WI38 (cell line): ENCODE results near the gene IL1RN.

Experiments
- H3K4me3 ChIP-seq: 2 replicates; pipeline ENCODE4 v1.5.1; 2011; ENCODE audit warnings: low read depth, mild to moderate bottlenecking, control low read depth, low read length
- CTCF ChIP-seq: IDR thresholded peaks from 2 replicates; pipeline ENCODE4 v1.5.1; 2012; ENCODE audit warnings: low read depth, mild to moderate bottlenecking, control low read depth, low read length

The IL1RN gene

GRCh38 chr2:113105047-113105785 lies 22.2 kb upstream of the IL1RN start:
- no peak for TF ChIP-seq CTCF
- no peak overlapping the region for H3K4me3 ChIP-seq

- TF ChIP-seq CTCF, result no peak
- no peak overlapping the region for H3K4me3 ChIP-seq
Observed at GRCh38 chr2:113111121-113111520, 16.3 kb upstream of the IL1RN start.

- no peak overlapping the region for H3K4me3 ChIP-seq
- TF ChIP-seq CTCF, result no peak
Observed at GRCh38 chr2:113111823-113112287, 15.5 kb upstream of the IL1RN start.

DNA sequence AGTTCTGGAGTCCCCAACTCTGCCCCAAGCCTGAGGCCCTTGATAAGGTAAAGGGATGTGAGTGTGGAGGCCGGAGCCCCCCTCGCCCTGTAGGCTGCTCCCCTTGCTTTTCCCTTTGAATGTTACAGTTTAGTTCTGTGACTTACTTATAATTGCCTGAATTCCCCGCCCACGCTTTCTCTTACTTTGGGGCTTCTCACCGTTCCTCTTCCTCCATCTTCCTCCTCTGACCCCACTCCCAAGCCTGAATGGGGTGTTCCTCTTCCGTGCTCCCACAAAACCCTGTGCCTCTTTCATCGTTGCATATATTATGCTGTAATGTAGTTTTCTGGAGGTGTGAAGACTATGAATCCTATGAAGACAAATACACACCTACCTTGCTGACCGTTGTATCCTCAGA lies 15.0 kb upstream of the IL1RN start:
- TF ChIP-seq CTCF, result no peak

DNA sequence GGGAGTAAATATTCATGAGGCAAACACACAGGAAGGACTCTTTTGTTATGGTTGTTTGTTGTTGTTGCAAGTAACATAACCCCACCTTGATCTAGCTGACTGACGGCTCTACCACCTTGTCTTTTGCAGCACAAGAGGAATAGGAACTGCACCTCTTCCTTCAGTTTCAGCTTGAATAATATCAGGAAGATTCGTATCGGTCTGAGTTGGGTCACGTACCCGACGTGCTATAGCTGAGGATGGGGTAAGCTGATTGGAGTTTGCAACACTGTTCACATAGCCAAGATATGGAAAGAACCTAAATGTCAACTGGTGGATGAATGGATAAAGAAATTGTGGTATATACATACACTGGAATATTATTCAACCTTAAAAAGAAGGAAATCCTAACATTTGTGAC lies 14.5 kb upstream of the IL1RN start:
- H3K4me3 ChIP-seq, result no peak overlapping the region
- no peak for TF ChIP-seq CTCF

More for the DNA sequence above, 15.0 kb upstream of the IL1RN start:
- H3K4me3 ChIP-seq, result no peak overlapping the region

GRCh38 chr2:113113807-113114206 lies 13.6 kb upstream of the IL1RN start:
- no peak overlapping the region for H3K4me3 ChIP-seq
- no peak for TF ChIP-seq CTCF

GRCh38 chr2:113114224-113114945 lies 13.0 kb upstream of the IL1RN start:
- no peak overlapping the region for H3K4me3 ChIP-seq
- TF ChIP-seq CTCF, result no peak
